Activated T-cell treated with anti-CD3 and anti-CD28 coated beads, Interleukin-2, amount 50 U/mL, for 72 hours (primary cell): ENCODE measurements around the gene SERPINE2. TPM values are rescaled to one million over a fixed set of nuclear protein-coding genes. Genes with fewer than 3 reads are reported as not detected.
A peak's percentile ranks its signal among the peaks of the same experiment; 100 is the strongest.
"Not testable (repeated sequence)": the region's sequence is repeated elsewhere in the genome, so short reads cannot be mapped to it uniquely, and the experiment has no call there.

ENCODE experiments used
- ATAC-seq, 2 donors: fragments of 150-1000 bp; cut with Tn5 transposase; replicated peaks in 1 of 2; 2 replicates each; pipeline ENCODE4 v1.10.0; 2021; ENCODE audit warnings: moderate library complexity in 2 of 2, mild to moderate bottlenecking in 1 of 2
- DNase-seq, 2 donors: peaks; one replicate each; pipeline ENCODE4 v3.0.0; 2021 to 2022; ENCODE audit warnings: mixed read lengths in 1 of 2
- H3K27ac Mint-ChIP-seq: one replicate; pipeline ENCODE4 v1.8.0; 2022; ENCODE audit warnings: mild to moderate bottlenecking, moderate library complexity, mixed read lengths
- H3K27me3 Mint-ChIP-seq: one replicate; pipeline ENCODE4 v1.8.0; 2022; ENCODE audit warnings: low read depth, mixed read lengths
- H3K36me3 Mint-ChIP-seq, 2 donors: one replicate each; pipeline ENCODE4 v1.8.0; 2022; ENCODE audit warnings: mixed read lengths in 2 of 2, mild to moderate bottlenecking in 1 of 2; ENCODE audit not compliant: insufficient read depth in 2 of 2
- H3K4me1 Mint-ChIP-seq: one replicate; pipeline ENCODE4 v1.8.0; 2022; ENCODE audit warnings: low read depth, mixed read lengths
- H3K4me3 Mint-ChIP-seq, 2 donors: one replicate each; pipeline ENCODE4 v1.8.0; 2022; ENCODE audit warnings: mild to moderate bottlenecking in 2 of 2, mixed read lengths in 2 of 2, moderate library complexity in 2 of 2
- H3K9me3 Mint-ChIP-seq, 2 donors: one replicate each; pipeline ENCODE4 v1.8.0; 2022; ENCODE audit warnings: mixed read lengths in 2 of 2
- total RNA-seq, 2 donors: library from RNA; stranded (reverse); gene quantifications; one replicate each; pipeline ENCODE4 v1.2.3, GENCODE V29; 2022

Gene SERPINE2
- total RNA-seq, 2 donors from 2014 or later, result 62.9 to 81.6 TPM

- Mint-ChIP-seq H3K4me3 (peak overlapping the region; percentile 31 to 64), H3K4me1 (peaks cover 75% of the 10 kb centered on the region), H3K36me3 (peaks cover 0 to 1% of the 10 kb centered on the region in 2 donors), H3K9me3 (no peaks in the 10 kb centered on the region), H3K27me3 (no peaks in the 10 kb centered on the region), H3K27ac (peak overlapping the region; percentile 91)
- ATAC-seq, result peak; percentile 40 to 46
- DNase-seq, result no peak
Observed at GRCh38 chr2:223950448-223951347, 88.4 kb downstream of the SERPINE2 start.

GRCh38 chr2:223949241-223949840, 89.7 kb downstream of the SERPINE2 start:
- H3K4me1 Mint-ChIP-seq, result peaks cover 70% of the 10 kb centered on the region
- no peak for DNase-seq
- peaks cover 1 to 2% of the 10 kb centered on the region in 2 donors for H3K36me3 Mint-ChIP-seq
- peak overlapping the region; percentile 91 for H3K27ac Mint-ChIP-seq
- H3K9me3 Mint-ChIP-seq, result no peaks in the 10 kb centered on the region
- peak overlapping the region in 1 of 2 donors; percentile 33 for H3K4me3 Mint-ChIP-seq
- ATAC-seq, result peak in 1 of 2 donors; percentile 29
- no peaks in the 10 kb centered on the region for H3K27me3 Mint-ChIP-seq

- Mint-ChIP-seq H3K27ac (peak overlapping the region; percentile 26), H3K4me3 (no peak overlapping the region), H3K36me3 (peaks cover 5 to 10% of the 10 kb centered on the region in 2 donors), H3K27me3 (no peaks in the 10 kb centered on the region), H3K9me3 (no peaks in the 10 kb centered on the region), H3K4me1 (peaks cover 76% of the 10 kb centered on the region)
- DNase-seq (no peak), ATAC-seq (no peak)
Observed at GRCh38 chr2:223947711-223948205, 91.3 kb downstream of the SERPINE2 start.

GRCh38 chr2:223945755-223946154, 93.3 kb downstream of the SERPINE2 start:
- Mint-ChIP-seq H3K27me3 (no peaks in the 10 kb centered on the region), H3K27ac (peak overlapping the region; percentile 17), H3K4me3 (peak overlapping the region; percentile 88 to 95), H3K9me3 (peaks cover 0 to 3% of the 10 kb centered on the region in 2 donors), H3K4me1 (peaks cover 82% of the 10 kb centered on the region), H3K36me3 (peaks cover 10 to 15% of the 10 kb centered on the region in 2 donors)
- DNase-seq (no peak), ATAC-seq (no peak)

- Mint-ChIP-seq H3K27me3 (no peaks in the 10 kb centered on the region), H3K9me3 (peaks cover 0 to 3% of the 10 kb centered on the region in 2 donors), H3K36me3 (peaks cover 10 to 15% of the 10 kb centered on the region in 2 donors), H3K4me1 (peaks cover 75% of the 10 kb centered on the region), H3K4me3 (peak within 1 kb of the TSS; percentile 88 to 95), H3K27ac (peak within 1 kb of the TSS; percentile 92)
- ATAC-seq (peak; percentile 68 to 69), DNase-seq (peak; percentile 88 to 90)
Observed at GRCh38 chr2:223944703-223945531, 94.2 kb downstream of the SERPINE2 start, which contains the start of gene WDFY1. Gene WDFY1, minus strand, starts transcription at chr2:223945335. Its CDS starts 51 bp downstream, at chr2:223945284.

- peaks cover 17 to 22% of the 10 kb centered on the region in 2 donors for H3K36me3 Mint-ChIP-seq
- peak overlapping the region; percentile 88 to 95 for H3K4me3 Mint-ChIP-seq
- ATAC-seq, result no peak
- peaks cover 75% of the 10 kb centered on the region for H3K4me1 Mint-ChIP-seq
- H3K9me3 Mint-ChIP-seq, result peaks cover 3 to 7% of the 10 kb centered on the region in 2 donors
- H3K27ac Mint-ChIP-seq, result peak overlapping the region; percentile 92
- peak in 1 of 2 donors; percentile 43 for DNase-seq
- H3K27me3 Mint-ChIP-seq, result no peaks in the 10 kb centered on the region
Observed at GRCh38 chr2:223944166-223944702, 94.9 kb downstream of the SERPINE2 start.

- ATAC-seq, result no peak
- Mint-ChIP-seq H3K27ac (peak overlapping the region; percentile 92), H3K9me3 (peaks cover 4 to 7% of the 10 kb centered on the region in 2 donors), H3K27me3 (no peaks in the 10 kb centered on the region), H3K4me3 (peak overlapping the region; percentile 88 to 95), H3K36me3 (peaks cover 22 to 27% of the 10 kb centered on the region in 2 donors), H3K4me1 (peaks cover 75% of the 10 kb centered on the region)
- no peak for DNase-seq
Observed at GRCh38 chr2:223943561-223944008, 95.5 kb downstream of the SERPINE2 start.

GRCh38 chr2:223943135-223943534, 96.0 kb downstream of the SERPINE2 start:
- ATAC-seq (no peak), DNase-seq (no peak)
- Mint-ChIP-seq H3K27ac (peak overlapping the region; percentile 67), H3K9me3 (peaks cover 4 to 7% of the 10 kb centered on the region in 2 donors), H3K36me3 (peaks cover 25 to 27% of the 10 kb centered on the region in 2 donors), H3K4me3 (peak overlapping the region; percentile 88 to 95), H3K4me1 (peaks cover 73% of the 10 kb centered on the region), H3K27me3 (no peaks in the 10 kb centered on the region)

GRCh38 chr2:223941579-223942277, 97.4 kb downstream of the SERPINE2 start:
- peaks cover 25 to 28% of the 10 kb centered on the region in 2 donors for H3K36me3 Mint-ChIP-seq
- DNase-seq (peak; percentile 84 to 89), ATAC-seq (peak; percentile 85 to 89)
- H3K4me3 Mint-ChIP-seq, result peak overlapping the region; percentile 69 to 91
- peaks cover 74% of the 10 kb centered on the region for H3K4me1 Mint-ChIP-seq
- peaks cover 4 to 7% of the 10 kb centered on the region in 2 donors for H3K9me3 Mint-ChIP-seq
- H3K27me3 Mint-ChIP-seq, result no peaks in the 10 kb centered on the region
- peak overlapping the region; percentile 53 for H3K27ac Mint-ChIP-seq

GRCh38 chr2:223939438-223939837, 99.6 kb downstream of the SERPINE2 start:
- not testable (repeated sequence) for H3K9me3 Mint-ChIP-seq, DNase-seq, ATAC-seq, H3K27me3 Mint-ChIP-seq
- H3K36me3 Mint-ChIP-seq, result peaks cover 25 to 33% of the 10 kb centered on the region in 2 donors
- H3K4me3 Mint-ChIP-seq, result peak overlapping the region; percentile 38 to 61
- H3K4me1 Mint-ChIP-seq, result peaks cover 80% of the 10 kb centered on the region
- peak overlapping the region; percentile 80 for H3K27ac Mint-ChIP-seq

GRCh38 chr2:223937535-223937934, 101.6 kb downstream of the SERPINE2 start:
- H3K27me3 Mint-ChIP-seq, result no peaks in the 10 kb centered on the region
- ATAC-seq (no peak), DNase-seq (no peak)
- peak overlapping the region; percentile 52 to 69 for H3K4me3 Mint-ChIP-seq
- peaks cover 21 to 25% of the 10 kb centered on the region in 2 donors for H3K36me3 Mint-ChIP-seq
- no peak overlapping the region for H3K27ac Mint-ChIP-seq
- H3K4me1 Mint-ChIP-seq, result peaks cover 78% of the 10 kb centered on the region
- peaks cover 4 to 7% of the 10 kb centered on the region in 2 donors for H3K9me3 Mint-ChIP-seq
